ENCODE results near the gene PNPLA1. TPM values are rescaled to one million over a fixed set of nuclear protein-coding genes. Genes with fewer than 3 reads are reported as not detected.

The PNPLA1 gene
- total RNA-seq, 1 experiment from 2014 or later = not detected

- Histone ChIP-seq H3K4me1 (ENCODE audit: control insufficient read depth, insufficient read depth, low read length) (no peaks in the 10 kb centered on the region), H3K36me3 (ENCODE audit: control insufficient read depth, insufficient read depth, low read length) (no peaks in the 10 kb centered on the region), H3K4me3 (ENCODE audit: low read depth in 2 of 2, low read length in 2 of 2) (no peak overlapping the region), H3K9me3 (ENCODE audit: control insufficient read depth, insufficient read depth, low read depth, low read length) (no peaks in the 10 kb centered on the region), H3K27ac (ENCODE audit: low read length) (no peak overlapping the region), H3K27me3 (ENCODE audit: control insufficient read depth, insufficient read depth, low read length) (no peaks in the 10 kb centered on the region)
- in situ Hi-C loops (cut with HindIII; ENCODE audit: low pct_unique_long_range_greater_than_20kb, low sequenced_read_pairs) (no loop called here), intact Hi-C loops (cut with micrococcal nuclease; ENCODE audit: unreplicated experiment) (no loop called here)
- DNase-seq (ENCODE audit: low read depth, low spot score) (no peak), ATAC-seq (no peak)
- BruUV-seq (replicated peaks) = no TSS peak
- POLR2A ChIA-PET = no interaction called here
- TF ChIP-seq SIN3A (IDR thresholded peaks at IDR 0.05; ENCODE audit: borderline replicate concordance, insufficient read depth, low read depth, low read length) (no peak), TCF7L2 (IDR thresholded peaks at IDR 0.05; ENCODE audit: low read depth, low read length) (no peak), CTCF (IDR thresholded peaks at IDR 0.05) (no peak), POLR2AphosphoS5 (IDR thresholded peaks at IDR 0.05; ENCODE audit: low read depth, low read length) (no peak)
- TF ChIP-seq, protein P1, sequence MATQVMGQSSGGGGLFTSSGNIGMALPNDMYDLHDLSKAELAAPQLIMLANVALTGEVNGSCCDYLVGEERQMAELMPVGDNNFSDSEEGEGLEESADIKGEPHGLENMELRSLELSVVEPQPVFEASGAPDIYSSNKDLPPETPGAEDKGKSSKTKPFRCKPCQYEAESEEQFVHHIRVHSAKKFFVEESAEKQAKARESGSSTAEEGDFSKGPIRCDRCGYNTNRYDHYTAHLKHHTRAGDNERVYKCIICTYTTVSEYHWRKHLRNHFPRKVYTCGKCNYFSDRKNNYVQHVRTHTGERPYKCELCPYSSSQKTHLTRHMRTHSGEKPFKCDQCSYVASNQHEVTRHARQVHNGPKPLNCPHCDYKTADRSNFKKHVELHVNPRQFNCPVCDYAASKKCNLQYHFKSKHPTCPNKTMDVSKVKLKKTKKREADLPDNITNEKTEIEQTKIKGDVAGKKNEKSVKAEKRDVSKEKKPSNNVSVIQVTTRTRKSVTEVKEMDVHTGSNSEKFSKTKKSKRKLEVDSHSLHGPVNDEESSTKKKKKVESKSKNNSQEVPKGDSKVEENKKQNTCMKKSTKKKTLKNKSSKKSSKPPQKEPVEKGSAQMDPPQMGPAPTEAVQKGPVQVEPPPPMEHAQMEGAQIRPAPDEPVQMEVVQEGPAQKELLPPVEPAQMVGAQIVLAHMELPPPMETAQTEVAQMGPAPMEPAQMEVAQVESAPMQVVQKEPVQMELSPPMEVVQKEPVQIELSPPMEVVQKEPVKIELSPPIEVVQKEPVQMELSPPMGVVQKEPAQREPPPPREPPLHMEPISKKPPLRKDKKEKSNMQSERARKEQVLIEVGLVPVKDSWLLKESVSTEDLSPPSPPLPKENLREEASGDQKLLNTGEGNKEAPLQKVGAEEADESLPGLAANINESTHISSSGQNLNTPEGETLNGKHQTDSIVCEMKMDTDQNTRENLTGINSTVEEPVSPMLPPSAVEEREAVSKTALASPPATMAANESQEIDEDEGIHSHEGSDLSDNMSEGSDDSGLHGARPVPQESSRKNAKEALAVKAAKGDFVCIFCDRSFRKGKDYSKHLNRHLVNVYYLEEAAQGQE (IDR thresholded peaks at IDR 0.05; ENCODE audit: insufficient read depth in 1 of 2, low read depth in 2 of 2, low read length in 1 of 2) = no peak
- CTCF ChIA-PET = no interaction called here
Observed at GRCh38 chr6:36309900-36310299, 40.0 kb downstream of the PNPLA1 start.

GRCh38 chr6:36312854-36313648 lies 43.2 kb downstream of the PNPLA1 start:
- no peak for DNase-seq (ENCODE audit: low read depth, low spot score)
- Histone ChIP-seq H3K27me3 (ENCODE audit: control insufficient read depth, insufficient read depth, low read length) (peaks cover 3% of the 10 kb centered on the region; the same call in 1 of the 2 replicates), H3K4me1 (ENCODE audit: control insufficient read depth, insufficient read depth, low read length) (no peaks in the 10 kb centered on the region), H3K9me3 (ENCODE audit: control insufficient read depth, insufficient read depth, low read depth, low read length) (no peaks in the 10 kb centered on the region), H3K27ac (ENCODE audit: low read length) (no peak overlapping the region), H3K36me3 (ENCODE audit: control insufficient read depth, insufficient read depth, low read length) (no peaks in the 10 kb centered on the region), H3K4me3 (ENCODE audit: low read depth in 2 of 2, low read length in 2 of 2) (no peak overlapping the region)
- CTCF ChIA-PET = interaction anchor here (0.8 to 1.3 kb wide), 2 partner anchors 11 to 28 kb away, joined by 3 read pairs; no protein-coding TSS in a partner anchor
- ATAC-seq = no peak
- no peak for TF ChIP-seq CTCF (IDR thresholded peaks at IDR 0.05)
- no peak for TF ChIP-seq TCF7L2 (IDR thresholded peaks at IDR 0.05; ENCODE audit: low read depth, low read length)
- no peak for TF ChIP-seq POLR2AphosphoS5 (IDR thresholded peaks at IDR 0.05; ENCODE audit: low read depth, low read length)
- TF ChIP-seq, protein P1 (IDR thresholded peaks at IDR 0.05; ENCODE audit: insufficient read depth in 1 of 2, low read depth in 2 of 2, low read length in 1 of 2) = no peak
- no peak for TF ChIP-seq SIN3A (IDR thresholded peaks at IDR 0.05; ENCODE audit: borderline replicate concordance, insufficient read depth, low read depth, low read length)
- intact Hi-C loops (cut with micrococcal nuclease; ENCODE audit: unreplicated experiment) (no loop called here), in situ Hi-C loops (cut with HindIII; ENCODE audit: low pct_unique_long_range_greater_than_20kb, low sequenced_read_pairs) (no loop called here)
- POLR2A ChIA-PET = no interaction called here
- no TSS peak for BruUV-seq (replicated peaks)
